Measurements from ENCODE around the gene STOM.

DNA sequence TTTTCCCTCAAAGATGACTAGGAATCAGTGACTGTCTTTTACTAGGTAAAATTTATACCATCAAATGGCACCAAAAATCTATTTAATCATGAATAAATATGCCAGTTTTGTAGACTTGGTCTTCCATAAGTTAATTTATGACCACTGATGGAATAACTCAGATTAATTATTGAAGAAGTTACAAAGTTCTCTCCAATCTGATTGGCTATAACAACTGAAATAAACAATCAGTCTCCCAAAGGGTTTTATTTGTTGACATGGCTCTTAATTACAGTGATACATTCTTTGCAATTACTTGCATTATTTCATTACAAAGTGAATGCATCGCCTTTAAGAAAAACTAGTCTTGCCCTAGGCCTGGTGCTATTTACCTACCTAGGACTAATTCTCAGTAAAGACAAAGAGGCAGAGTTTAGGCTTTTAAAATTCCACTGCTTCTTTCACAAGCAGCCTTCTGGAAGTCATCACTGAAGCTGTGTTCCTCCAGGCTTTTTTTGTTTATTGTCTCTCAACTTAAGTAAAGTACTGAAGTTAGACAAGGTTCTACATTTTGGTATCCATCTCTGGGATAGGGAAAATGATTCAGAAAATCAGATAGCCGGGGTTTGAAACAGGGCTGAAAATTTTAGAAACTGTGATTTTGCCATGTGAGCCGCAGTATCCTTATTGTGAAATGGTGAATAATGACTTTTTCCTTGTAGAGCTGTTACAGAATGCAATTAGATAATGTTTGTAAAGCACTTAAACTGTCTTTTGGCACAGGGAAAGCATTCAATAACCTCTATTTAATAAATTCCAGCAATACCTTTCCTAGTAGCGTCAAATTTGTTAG is 2.5 kb downstream of the STOM start:
- TF ChIP-seq, protein P1, sequence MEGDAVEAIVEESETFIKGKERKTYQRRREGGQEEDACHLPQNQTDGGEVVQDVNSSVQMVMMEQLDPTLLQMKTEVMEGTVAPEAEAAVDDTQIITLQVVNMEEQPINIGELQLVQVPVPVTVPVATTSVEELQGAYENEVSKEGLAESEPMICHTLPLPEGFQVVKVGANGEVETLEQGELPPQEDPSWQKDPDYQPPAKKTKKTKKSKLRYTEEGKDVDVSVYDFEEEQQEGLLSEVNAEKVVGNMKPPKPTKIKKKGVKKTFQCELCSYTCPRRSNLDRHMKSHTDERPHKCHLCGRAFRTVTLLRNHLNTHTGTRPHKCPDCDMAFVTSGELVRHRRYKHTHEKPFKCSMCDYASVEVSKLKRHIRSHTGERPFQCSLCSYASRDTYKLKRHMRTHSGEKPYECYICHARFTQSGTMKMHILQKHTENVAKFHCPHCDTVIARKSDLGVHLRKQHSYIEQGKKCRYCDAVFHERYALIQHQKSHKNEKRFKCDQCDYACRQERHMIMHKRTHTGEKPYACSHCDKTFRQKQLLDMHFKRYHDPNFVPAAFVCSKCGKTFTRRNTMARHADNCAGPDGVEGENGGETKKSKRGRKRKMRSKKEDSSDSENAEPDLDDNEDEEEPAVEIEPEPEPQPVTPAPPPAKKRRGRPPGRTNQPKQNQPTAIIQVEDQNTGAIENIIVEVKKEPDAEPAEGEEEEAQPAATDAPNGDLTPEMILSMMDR (IDR thresholded peaks at IDR 0.05) = no peak
- TF ChIP-seq EP300 (IDR thresholded peaks at IDR 0.05) = no peak

All from stomach (tissue), 4 donors.